Neural progenitor cell (in vitro differentiated cells): Measurements from ENCODE around the gene INPP4B. TPM values are rescaled to one million over a fixed set of nuclear protein-coding genes. Genes with fewer than 3 reads are reported as not detected.

ENCODE experiments used
- DNase-seq: peaks from one replicate; pipeline ENCODE4 v3.0.0-alpha.2; 2016; ENCODE audit warnings: low spot score
- H2AFZ ChIP-seq: fragments of 200-600 bp; sonication (generic); replicated peaks from 2 replicates; pipeline ENCODE4 v1.6.1; 2016; ENCODE audit warnings: antibody characterized with exemption
- H3F3A ChIP-seq: fragments of 200-600 bp; sonication (generic); 2 replicates; pipeline ENCODE4 v1.6.1; 2016; ENCODE audit warnings: antibody characterized with exemption, low read depth
- H3K27ac ChIP-seq: fragments of 200-600 bp; sonication (generic); 2 replicates; pipeline ENCODE4 v1.5.1; 2016; ENCODE audit warnings: mild to moderate bottlenecking
- H3K27me3 ChIP-seq: fragments of 200-600 bp; sonication (generic); 2 replicates; pipeline ENCODE4 v1.6.1; 2016; ENCODE audit warnings: mild to moderate bottlenecking, moderate library complexity
- H3K36me3 ChIP-seq: fragments of 200-600 bp; sonication (generic); 2 replicates; pipeline ENCODE4 v1.5.1; 2016
- H3K4me1 ChIP-seq: fragments of 200-600 bp; sonication (generic); 2 replicates; pipeline ENCODE4 v1.6.1; 2016; ENCODE audit warnings: mixed run types
- H3K4me2 ChIP-seq: fragments of 200-600 bp; sonication (generic); 2 replicates; pipeline ENCODE4 v1.6.1; 2016
- H3K4me3 ChIP-seq: fragments of 200-600 bp; sonication (generic); 2 replicates; pipeline ENCODE4 v1.5.1; 2016
- H3K79me2 ChIP-seq: fragments of 200-600 bp; sonication (generic); 2 replicates; pipeline ENCODE4 v1.6.1; 2016; ENCODE audit warnings: low read depth
- H3K9ac ChIP-seq: fragments of 200-600 bp; sonication (generic); 2 replicates; pipeline ENCODE4 v1.6.1; 2016
- H3K9me3 ChIP-seq: fragments of 200-600 bp; sonication (generic); 2 replicates; pipeline ENCODE4 v1.5.1; 2016; ENCODE audit warnings: low read depth
- H4K20me1 ChIP-seq: fragments of 200-600 bp; sonication (generic); 2 replicates; pipeline ENCODE4 v1.6.1; 2016; ENCODE audit warnings: low read depth
- H3K27ac Mint-ChIP-seq: 3 replicates; pipeline ENCODE4 v1.8.0; 2021; ENCODE audit warnings: mixed read lengths
- H3K27me3 Mint-ChIP-seq: 2 replicates; pipeline ENCODE4 v1.8.0; 2022; ENCODE audit warnings: low read depth, mild to moderate bottlenecking, inconsistent platforms, moderate library complexity, mixed read lengths; ENCODE audit not compliant: insufficient read depth
- H3K36me3 Mint-ChIP-seq: 3 replicates; pipeline ENCODE4 v1.8.0; 2021; ENCODE audit warnings: mixed read lengths
- H3K4me1 Mint-ChIP-seq: 3 replicates; pipeline ENCODE4 v1.8.0; 2021; ENCODE audit warnings: mixed read lengths
- H3K4me3 Mint-ChIP-seq: 3 replicates; pipeline ENCODE4 v1.8.0; 2021; ENCODE audit warnings: mild to moderate bottlenecking, moderate library complexity, mixed read lengths
- H3K9me3 Mint-ChIP-seq: 3 replicates; pipeline ENCODE4 v1.8.0; 2020; ENCODE audit warnings: mixed read lengths
- CTCF ChIP-seq: fragments of 200-600 bp; sonication (generic); IDR thresholded peaks from 2 replicates; pipeline ENCODE4 v1.5.1; 2017; ENCODE audit warnings: antibody characterized with exemption, mild to moderate bottlenecking
- EZH2 ChIP-seq: fragments of 200-600 bp; sonication (generic); IDR thresholded peaks from 2 replicates; pipeline ENCODE4 v1.6.1; 2017; ENCODE audit warnings: antibody characterized with exemption, mild to moderate bottlenecking, moderate library complexity
- EZH2phosphoT487 ChIP-seq: fragments of 200-600 bp; sonication (generic); IDR thresholded peaks from 2 replicates; pipeline ENCODE4 v1.6.1; 2017; ENCODE audit warnings: antibody characterized with exemption
- total RNA-seq: library from RNA; depleted of rRNA; stranded (reverse); fragments of >200 nt; gene quantifications from 2 replicates; pipeline ENCODE4 v1.2.3, GENCODE V29; 2015; ENCODE audit warnings: low replicate concordance

Gene INPP4B
- total RNA-seq, 1 donor from 2014 or later = 1.3 TPM

GRCh38 chr4:142566777-142567176 is 279.3 kb downstream of the INPP4B start:
- Histone ChIP-seq H3K4me1 (peaks cover 20% of the 10 kb centered on the region), H3K36me3 (no peaks in the 10 kb centered on the region), H3K4me2 (peak overlapping the region; percentile 57), H3K9ac (no peak overlapping the region), H3F3A (peaks cover 10% of the 10 kb centered on the region), H3K9me3 (no peaks in the 10 kb centered on the region), H3K79me2 (no peaks in the 10 kb centered on the region), H3K4me3 (no peak overlapping the region), H3K27me3 (no peaks in the 10 kb centered on the region), H2AFZ (no peak overlapping the region), H4K20me1 (no peaks in the 10 kb centered on the region), H3K27ac (no peak overlapping the region)
- no peak overlapping the region for H3K27ac Mint-ChIP-seq
- no peaks in the 10 kb centered on the region for H3K36me3 Mint-ChIP-seq
- TF ChIP-seq EZH2phosphoT487 (no peak), CTCF (no peak), EZH2 (no peak)
- peaks cover 13% of the 10 kb centered on the region for H3K4me1 Mint-ChIP-seq
- no peaks in the 10 kb centered on the region for H3K27me3 Mint-ChIP-seq
- no peak overlapping the region for H3K4me3 Mint-ChIP-seq
- no peak for DNase-seq
- no peaks in the 10 kb centered on the region for H3K9me3 Mint-ChIP-seq

- Histone ChIP-seq H3K27me3 (no peaks in the 10 kb centered on the region), H4K20me1 (no peaks in the 10 kb centered on the region), H3K9me3 (no peaks in the 10 kb centered on the region), H3F3A (peaks cover 10% of the 10 kb centered on the region), H2AFZ (no peak overlapping the region), H3K4me3 (no peak overlapping the region), H3K27ac (no peak overlapping the region), H3K9ac (no peak overlapping the region), H3K36me3 (no peaks in the 10 kb centered on the region), H3K4me1 (peaks cover 20% of the 10 kb centered on the region), H3K79me2 (no peaks in the 10 kb centered on the region), H3K4me2 (no peak overlapping the region)
- Mint-ChIP-seq H3K36me3 (no peaks in the 10 kb centered on the region), H3K27me3 (no peaks in the 10 kb centered on the region), H3K4me1 (peaks cover 13% of the 10 kb centered on the region), H3K9me3 (no peaks in the 10 kb centered on the region), H3K4me3 (no peak overlapping the region), H3K27ac (no peak overlapping the region)
- no peak for DNase-seq
- no peak for TF ChIP-seq CTCF
- TF ChIP-seq EZH2 = no peak
- no peak for TF ChIP-seq EZH2phosphoT487
Measured at GRCh38 chr4:142566243-142566642, 279.9 kb downstream of the INPP4B start.

- H3K27ac ChIP-seq = no peak overlapping the region
- Mint-ChIP-seq H3K9me3 (no peaks in the 10 kb centered on the region), H3K4me3 (no peak overlapping the region), H3K36me3 (no peaks in the 10 kb centered on the region), H3K27me3 (no peaks in the 10 kb centered on the region), H3K4me1 (peaks cover 13% of the 10 kb centered on the region), H3K27ac (no peak overlapping the region)
- peaks cover 20% of the 10 kb centered on the region for H3K4me1 ChIP-seq
- no peak overlapping the region for H3K4me3 ChIP-seq
- no peaks in the 10 kb centered on the region for H3K9me3 ChIP-seq
- TF ChIP-seq CTCF (no peak), EZH2 (no peak), EZH2phosphoT487 (no peak)
- H3K27me3 ChIP-seq = no peaks in the 10 kb centered on the region
- H2AFZ ChIP-seq = no peak overlapping the region
- no peaks in the 10 kb centered on the region for H4K20me1 ChIP-seq
- H3K79me2 ChIP-seq = no peaks in the 10 kb centered on the region
- no peaks in the 10 kb centered on the region for H3K36me3 ChIP-seq
- no peak overlapping the region for H3K4me2 ChIP-seq
- H3K9ac ChIP-seq = no peak overlapping the region
- peaks cover 10% of the 10 kb centered on the region for H3F3A ChIP-seq
- DNase-seq = no peak
Measured at GRCh38 chr4:142565771-142566170, 280.3 kb downstream of the INPP4B start.
